Measurements from ENCODE around the gene IL17B.

GRCh38 chr5:149419532-149419858 is 40.4 kb upstream of the IL17B start:
- TF ChIP-seq CTCF (IDR thresholded peaks at IDR 0.05) (no peak), POLR2AphosphoS5 (IDR thresholded peaks at IDR 0.05) (peak; percentile 71 to 94 (median 86)), POLR2A (IDR thresholded peaks at IDR 0.05) (no peak)
